Mucosa of descending colon (tissue), 3 donors: Measurements from ENCODE around the gene RBFA. TPM values are rescaled to one million over a fixed set of nuclear protein-coding genes. Genes with fewer than 3 reads are reported as not detected.
A peak's percentile ranks its signal among the peaks of the same experiment; 100 is the strongest.
"Not testable (repeated sequence)": the region's sequence is repeated elsewhere in the genome, so short reads cannot be mapped to it uniquely, and the experiment has no call there.

Experiments
- ATAC-seq: fragments of 200-7000 bp; cut with Tn5 transposase; one replicate; pipeline ENCODE4 v1.9.1; 2020; ENCODE audit warnings: mild to moderate bottlenecking, moderate library complexity
- DNase-seq, 3 donors: peaks; one replicate each; pipeline ENCODE4 v3.0.0-alpha.2; 2020
- H3K36me3 ChIP-seq: fragments of 200-600 bp; one replicate; pipeline ENCODE4 v1.8.0; 2021; ENCODE audit warnings: low read depth, mild to moderate bottlenecking
- H3K4me1 ChIP-seq: fragments of 200-600 bp; one replicate; pipeline ENCODE4 v1.8.0; 2021; ENCODE audit warnings: low read depth, mild to moderate bottlenecking
- H3K4me3 ChIP-seq: fragments of 200-600 bp; one replicate; pipeline ENCODE4 v1.8.0; 2021; ENCODE audit warnings: mild to moderate bottlenecking
- H3K9me3 ChIP-seq: fragments of 200-600 bp; one replicate; pipeline ENCODE4 v1.8.0; 2021; ENCODE audit warnings: mild to moderate bottlenecking
- intact Hi-C, 2 donors: fragments of 100-400 bp; cut with DNase I in 1 of 2; cut with micrococcal nuclease in 1 of 2; formaldehyde crosslinking; loops; one replicate each; pipeline versions ENCODE4 v1.11.0 to v1.11.1; 2022; cut with DNase I, micrococcal nuclease
- total RNA-seq, 3 donors: library from RNA; stranded (reverse); fragmentation: NEBNext Ultra II Directional in 2 of 3; extraction: Animal tissue kit (Norgen Biotek cat#: 25700) in 2 of 3; gene quantifications; one replicate each; pipeline versions ENCODE4 v1.2.1 to v1.2.4, GENCODE V29; 2021 to 2023
- TF ChIP-seq, protein P1 (sequence below): fragments of 200-600 bp; IDR thresholded peaks from one replicate; pipeline ENCODE4 v1.8.0; 2022; ENCODE audit warnings: antibody characterized with exemption, mild to moderate bottlenecking
- donor health status: DM: no; HTN: no; CAD: no; lungs with moderate emphysema.
- donor health status: DM: no; HTN: no; CAD: no.
- donor health status: DM: no; HTN: yes; CAD: no.

Gene RBFA
- total RNA-seq, 3 donors from 2014 or later, result 14.5 to 19.1 (median 18.4) TPM

GRCh38 chr18:79988451-79989194, 45.6 kb upstream of the RBFA start, which contains the start of gene TXNL4A:
Gene TXNL4A, minus strand, starts transcription at chr18:79988563. Its CDS starts 171 bp downstream, at chr18:79988392.
- Histone ChIP-seq H3K9me3 (no peaks in the 10 kb centered on the region), H3K4me1 (peaks cover 13% of the 10 kb centered on the region), H3K4me3 (peak within 1 kb of the TSS; percentile 95), H3K36me3 (no peaks in the 10 kb centered on the region)
- DNase-seq, result peak; percentile 91 to 93 (median 91)
- intact Hi-C loops, result loop anchor here in 1 of 2 donors (5.0 kb wide), 1 partner anchor 159 kb away; no protein-coding TSS in a partner anchor
- TF ChIP-seq, protein P1, sequence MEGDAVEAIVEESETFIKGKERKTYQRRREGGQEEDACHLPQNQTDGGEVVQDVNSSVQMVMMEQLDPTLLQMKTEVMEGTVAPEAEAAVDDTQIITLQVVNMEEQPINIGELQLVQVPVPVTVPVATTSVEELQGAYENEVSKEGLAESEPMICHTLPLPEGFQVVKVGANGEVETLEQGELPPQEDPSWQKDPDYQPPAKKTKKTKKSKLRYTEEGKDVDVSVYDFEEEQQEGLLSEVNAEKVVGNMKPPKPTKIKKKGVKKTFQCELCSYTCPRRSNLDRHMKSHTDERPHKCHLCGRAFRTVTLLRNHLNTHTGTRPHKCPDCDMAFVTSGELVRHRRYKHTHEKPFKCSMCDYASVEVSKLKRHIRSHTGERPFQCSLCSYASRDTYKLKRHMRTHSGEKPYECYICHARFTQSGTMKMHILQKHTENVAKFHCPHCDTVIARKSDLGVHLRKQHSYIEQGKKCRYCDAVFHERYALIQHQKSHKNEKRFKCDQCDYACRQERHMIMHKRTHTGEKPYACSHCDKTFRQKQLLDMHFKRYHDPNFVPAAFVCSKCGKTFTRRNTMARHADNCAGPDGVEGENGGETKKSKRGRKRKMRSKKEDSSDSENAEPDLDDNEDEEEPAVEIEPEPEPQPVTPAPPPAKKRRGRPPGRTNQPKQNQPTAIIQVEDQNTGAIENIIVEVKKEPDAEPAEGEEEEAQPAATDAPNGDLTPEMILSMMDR, result no peak
- peak; percentile 99 for ATAC-seq

GRCh38 chr18:79989195-79989497, 45.1 kb upstream of the RBFA start:
- Histone ChIP-seq H3K36me3 (no peaks in the 10 kb centered on the region), H3K4me1 (peaks cover 13% of the 10 kb centered on the region), H3K4me3 (no peak overlapping the region), H3K9me3 (no peaks in the 10 kb centered on the region)
- intact Hi-C loops, result loop anchor here in 1 of 2 donors (5.0 kb wide), 1 partner anchor 158 kb away; no protein-coding TSS in a partner anchor
- DNase-seq (peak in 1 of 3 donors; percentile 55), ATAC-seq (no peak)
- TF ChIP-seq, protein P1, result no peak

DNA sequence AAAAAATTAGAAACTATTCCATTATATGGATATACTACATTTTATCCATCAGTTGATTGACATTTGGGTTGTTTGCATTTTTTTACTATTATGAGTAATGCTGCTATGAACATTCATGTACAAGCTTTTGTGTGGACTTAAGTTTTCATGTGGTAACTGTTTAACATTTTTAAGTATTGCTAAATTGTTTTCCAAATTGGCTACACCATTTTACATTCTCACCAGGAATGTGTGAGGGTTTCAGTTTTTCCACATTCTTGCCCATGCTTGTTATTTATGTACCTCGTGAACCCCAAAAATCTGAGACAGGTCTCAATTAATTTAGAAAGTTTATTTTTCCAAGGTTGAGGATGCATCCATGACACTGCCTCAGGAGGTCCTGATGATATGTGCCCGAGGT, 42.7 kb upstream of the RBFA start:
- intact Hi-C loops, result no loop called here
- TF ChIP-seq, protein P1, result no peak

GRCh38 chr18:79999701-80000100, 34.5 kb upstream of the RBFA start:
- ATAC-seq, DNase-seq, H3K4me3 ChIP-seq, intact Hi-C loops, H3K4me1 ChIP-seq, H3K36me3 ChIP-seq: not testable (repeated sequence)
- H3K9me3 ChIP-seq, result peaks cover 17% of the 10 kb centered on the region

More for the DNA sequence above, 42.7 kb upstream of the RBFA start:
- ATAC-seq (no peak), DNase-seq (no peak)
- Histone ChIP-seq H3K9me3 (no peaks in the 10 kb centered on the region), H3K4me1 (peaks cover 12% of the 10 kb centered on the region), H3K4me3 (no peak overlapping the region), H3K36me3 (no peaks in the 10 kb centered on the region)

DNA sequence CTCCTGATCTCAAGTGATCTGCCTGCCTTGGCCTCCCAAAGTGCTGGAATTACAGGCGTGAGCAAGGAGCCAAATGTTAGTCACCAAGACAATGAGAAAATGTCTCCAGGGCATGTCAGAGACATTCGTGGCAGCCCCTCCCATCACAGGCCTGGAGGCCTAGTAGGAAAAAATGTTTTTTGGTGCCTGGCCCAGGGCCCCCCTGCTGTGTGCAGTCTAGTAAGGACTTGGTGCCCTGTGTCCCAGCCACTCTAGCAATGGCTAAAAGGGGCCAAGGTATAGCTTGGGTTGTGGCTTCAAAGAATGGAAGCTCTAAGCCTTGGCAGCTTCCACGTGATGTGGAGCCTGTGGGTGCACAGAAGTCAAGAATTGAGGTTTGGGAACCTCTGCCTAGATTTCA, 33.4 kb upstream of the RBFA start:
- TF ChIP-seq, protein P1, result no peak
- Histone ChIP-seq H3K9me3 (peaks cover 17% of the 10 kb centered on the region), H3K4me1 (no peaks in the 10 kb centered on the region), H3K36me3 (no peaks in the 10 kb centered on the region), H3K4me3 (no peak overlapping the region)
- intact Hi-C loops, result no loop called here
- ATAC-seq, result no peak
- no peak for DNase-seq

DNA sequence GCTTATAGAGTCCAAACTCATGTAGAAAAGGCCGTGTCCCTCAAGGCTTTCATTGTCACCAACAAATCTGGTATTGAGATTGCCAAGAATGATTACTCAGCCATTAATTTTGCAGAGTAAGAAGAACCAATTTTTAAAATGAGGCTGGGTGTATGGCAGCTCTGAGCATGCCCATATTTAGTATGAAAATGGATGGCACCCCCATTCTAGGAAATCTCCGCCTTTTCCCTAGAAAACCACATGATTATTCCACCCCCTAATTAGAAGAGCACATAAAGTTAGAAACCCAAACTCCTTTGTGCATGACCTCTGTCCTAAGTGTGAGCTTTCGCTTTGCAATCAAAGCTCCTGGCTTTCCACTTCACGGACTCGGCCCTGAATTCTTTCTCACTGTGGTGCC, 31.8 kb upstream of the RBFA start:
- no peaks in the 10 kb centered on the region for H3K4me1 ChIP-seq
- TF ChIP-seq, protein P1, result no peak
- H3K4me3 ChIP-seq, result no peak overlapping the region
- no peaks in the 10 kb centered on the region for H3K36me3 ChIP-seq
- DNase-seq, result no peak
- peaks cover 22% of the 10 kb centered on the region for H3K9me3 ChIP-seq
- no peak for ATAC-seq
- intact Hi-C loops, result no loop called here
